NCI-H187 treated with DMSO at 0.1 percent for 48 hours (cell line): ENCODE data around the gene HARBI1.
"Not testable (repeated sequence)": the region's sequence is repeated elsewhere in the genome, so short reads cannot be mapped to it uniquely, and the experiment has no call there.

Experiments used
- DNase-seq: peaks from one replicate; lab custom pipeline; 2025; lab: John Stamatoyannopoulos, UW

The HARBI1 gene

DNA sequence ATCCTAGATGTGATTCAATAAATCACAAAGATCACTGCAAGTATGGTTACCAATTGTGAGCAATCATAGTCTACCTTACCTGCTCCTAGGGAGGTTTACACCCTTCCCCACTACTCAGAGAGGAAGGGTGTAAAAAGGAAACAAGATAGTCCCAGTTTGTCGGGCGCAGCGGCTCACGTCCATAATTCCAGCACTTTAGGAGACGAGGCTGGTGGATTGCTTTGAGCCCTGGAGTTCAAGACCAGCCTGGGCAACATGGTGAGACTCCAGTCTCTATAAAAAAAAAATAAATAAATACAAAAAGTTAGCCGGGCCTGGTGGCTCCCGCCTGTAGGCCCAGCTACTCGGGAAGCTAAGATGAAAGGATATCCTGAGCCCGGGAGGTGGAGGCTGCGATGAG, 22.2 kb downstream of the HARBI1 start:
- DNase-seq = no peak

DNA sequence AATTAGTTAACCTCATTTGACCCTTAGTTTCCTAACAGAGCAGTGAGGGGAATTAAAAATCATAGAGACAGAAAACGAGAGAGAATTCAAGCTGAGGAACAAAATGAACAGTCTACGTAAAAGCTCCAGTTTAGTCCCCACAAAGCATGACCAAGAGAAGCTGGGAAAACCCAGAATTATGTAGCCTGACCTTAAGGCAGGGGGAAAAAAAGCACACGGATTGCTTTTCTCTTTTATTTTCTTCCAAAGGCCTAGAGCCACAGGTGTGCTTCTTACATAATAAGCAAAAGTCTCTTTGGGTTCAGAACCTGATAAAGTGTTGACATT, 22.7 kb downstream of the HARBI1 start:
- no peak for DNase-seq

DNA sequence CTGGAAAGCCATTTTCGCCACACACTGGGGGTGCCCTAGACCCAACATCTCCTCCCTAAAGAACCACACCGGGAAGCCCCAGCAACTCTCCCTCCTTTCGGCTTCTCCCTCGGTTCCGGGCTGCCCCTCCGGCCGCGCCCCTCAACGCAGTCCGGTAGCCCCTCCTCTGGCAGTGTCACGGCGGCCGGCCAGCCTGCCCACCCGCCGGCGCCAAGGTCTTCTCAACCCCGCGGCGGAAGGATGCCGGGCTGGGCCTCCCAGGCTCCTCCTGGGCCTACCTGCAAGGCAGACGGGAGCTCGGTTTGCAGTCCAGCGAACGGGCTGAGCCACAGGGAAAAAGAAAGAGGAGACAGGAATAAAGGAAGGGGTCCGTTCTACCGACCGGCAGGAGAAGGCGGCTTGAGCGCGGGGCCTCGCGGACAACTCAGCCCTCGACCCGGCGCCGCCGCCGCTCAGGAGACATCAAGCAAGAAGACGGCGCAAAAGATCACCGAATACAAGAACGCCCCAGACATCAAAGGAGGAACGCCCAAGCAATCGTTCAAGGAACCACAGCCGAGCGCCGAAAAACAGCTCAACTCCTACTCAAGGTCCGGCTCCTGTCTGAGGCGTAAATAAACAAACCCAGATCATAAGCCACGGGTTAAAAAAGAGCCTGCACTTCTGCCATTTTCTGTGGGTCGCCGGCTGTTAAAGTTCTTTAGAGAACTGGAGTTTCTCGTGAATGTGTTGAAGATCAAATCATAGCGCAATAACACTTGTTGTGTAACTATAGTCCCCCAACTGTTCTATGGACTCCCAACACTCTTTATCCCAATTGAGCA, 23.3 kb downstream of the HARBI1 start, which contains the start of gene AMBRA1:
TSS of gene AMBRA1 (minus strand) at position 474 of the 824 bp plus-strand sequence. CDS start 45,643 bp downstream, outside the sequence.
- DNase-seq = peak; percentile 83

DNA sequence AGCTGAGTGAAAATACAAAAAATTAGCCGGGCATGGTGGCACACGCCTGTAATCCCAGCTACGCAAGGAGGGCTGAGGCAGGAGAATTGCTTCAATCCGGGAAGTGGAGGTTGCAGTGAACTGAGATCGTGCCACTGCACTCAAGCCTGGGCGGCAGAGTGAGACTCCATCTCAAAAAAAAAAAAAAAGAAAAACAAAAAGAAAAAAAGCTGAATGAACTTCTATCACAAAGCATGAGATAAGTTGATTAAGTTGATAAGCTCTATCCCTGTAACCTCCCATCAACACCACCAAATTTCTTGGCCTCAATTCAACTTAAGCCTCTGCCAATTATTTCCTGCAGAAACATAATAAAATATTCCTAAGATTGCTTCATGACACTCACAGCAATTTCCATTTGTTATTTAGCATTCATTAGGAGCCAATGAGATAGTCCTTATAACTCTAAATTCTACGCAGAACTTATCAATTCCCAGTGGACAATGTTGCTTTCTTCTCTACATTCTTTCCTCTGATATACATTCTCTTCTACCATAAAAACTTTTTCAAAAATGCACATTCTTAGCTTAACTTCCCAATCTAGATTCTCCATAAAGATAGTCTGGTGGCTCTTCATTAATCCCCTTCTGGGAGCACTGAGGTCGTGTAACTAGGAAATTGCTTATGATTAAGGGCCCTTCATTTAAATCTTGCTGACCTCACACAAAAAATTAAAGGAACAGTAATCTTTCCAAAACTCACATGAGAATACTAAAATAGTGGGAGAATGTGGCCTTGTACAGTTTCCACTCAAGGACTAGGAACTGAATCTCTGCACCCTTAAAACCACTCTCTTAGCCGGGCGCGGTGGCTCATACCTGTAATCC, 26.1 kb downstream of the HARBI1 start:
- DNase-seq = no peak

DNA sequence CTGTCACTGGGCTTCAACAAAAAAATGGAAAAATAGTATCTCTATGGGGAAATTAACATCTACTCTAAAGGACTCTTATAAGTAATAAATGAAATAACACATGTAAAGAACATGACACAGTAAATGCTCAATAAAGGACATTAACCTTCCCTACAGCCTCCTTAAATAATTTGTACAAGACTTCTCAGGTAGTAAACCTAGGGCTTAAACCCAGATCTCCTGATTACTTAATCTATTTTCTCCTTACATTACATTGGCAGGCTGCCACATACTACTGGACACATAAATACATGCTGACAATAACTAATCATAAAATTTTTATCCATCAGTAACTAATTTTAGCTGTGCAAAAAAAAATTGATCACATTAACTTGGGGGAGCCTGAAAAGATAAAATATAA, 28.1 kb downstream of the HARBI1 start:
- no peak for DNase-seq

DNA sequence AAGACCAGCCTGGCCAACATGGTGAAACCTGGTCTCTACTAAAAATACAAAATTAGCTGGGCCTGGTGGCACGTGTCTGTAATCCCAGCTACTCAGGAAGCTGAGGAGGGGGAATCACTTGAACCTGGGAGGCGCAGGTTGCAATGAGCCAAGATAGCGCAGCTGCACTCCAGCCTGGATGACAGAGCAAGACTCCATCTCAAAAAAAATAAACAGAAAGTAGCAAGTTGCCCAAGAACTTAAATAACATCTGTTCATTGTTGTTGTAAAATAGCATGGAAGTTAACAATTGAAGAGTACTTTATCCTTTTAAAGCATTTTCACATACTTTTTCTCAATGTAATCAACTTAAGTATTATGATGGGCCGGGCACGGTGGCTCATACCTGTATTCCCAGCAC, 28.9 kb downstream of the HARBI1 start:
- no peak for DNase-seq

DNA sequence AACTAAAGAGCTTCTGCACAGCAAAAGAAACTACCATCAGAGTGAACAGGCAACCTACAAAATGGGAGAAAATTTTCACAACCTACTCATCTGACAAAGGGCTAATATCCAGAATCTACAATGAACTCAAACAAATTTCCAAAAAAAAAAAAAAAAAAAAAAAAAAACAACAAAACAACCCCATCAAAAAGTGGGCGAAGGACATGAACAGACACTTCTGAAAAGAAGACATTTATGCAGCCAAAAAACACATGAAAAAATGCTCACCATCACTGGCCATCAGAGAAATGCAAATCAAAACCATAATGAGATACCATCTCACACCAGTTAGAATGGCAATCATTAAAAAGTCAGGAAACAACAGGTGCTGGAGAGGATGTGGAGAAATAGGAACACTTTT, 33.5 kb downstream of the HARBI1 start:
- not testable (repeated sequence) for DNase-seq

DNA sequence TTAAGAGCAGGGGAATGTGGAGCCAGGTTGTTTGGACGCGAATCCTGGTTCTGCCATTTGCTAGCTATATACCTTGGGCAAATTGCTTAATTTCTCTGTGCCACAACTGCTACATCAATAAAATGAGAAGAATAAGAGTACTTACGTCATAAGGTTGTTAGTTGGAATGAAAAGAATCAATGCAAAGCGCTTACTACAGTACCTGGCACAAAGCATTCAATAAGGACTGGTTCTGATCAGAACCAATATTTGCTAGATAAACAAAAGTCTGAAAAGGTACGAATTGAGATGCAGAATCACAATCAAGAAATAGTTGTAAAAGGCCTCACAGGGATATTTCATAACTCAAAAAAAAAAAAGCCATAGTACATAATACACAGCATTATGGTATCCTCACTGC, 34.4 kb downstream of the HARBI1 start:
- no peak for DNase-seq

DNA sequence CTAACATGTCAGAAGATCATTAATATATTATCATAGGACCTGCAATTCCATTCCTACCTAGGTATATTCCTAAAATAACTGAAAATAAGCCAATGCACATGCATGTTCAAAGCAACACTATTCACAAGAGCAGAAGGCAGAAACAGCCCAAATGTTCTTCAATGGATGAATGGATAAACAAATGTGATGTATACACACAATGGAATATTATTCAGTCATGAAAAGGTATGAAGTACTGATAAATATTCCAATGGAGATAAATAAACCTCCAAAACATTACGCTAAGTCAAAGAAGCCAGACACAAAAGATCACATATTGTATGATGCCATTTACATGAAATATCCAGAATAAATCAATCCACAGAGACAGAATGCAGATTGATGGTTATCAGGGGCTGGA, 40.0 kb downstream of the HARBI1 start:
- DNase-seq = no peak

DNA sequence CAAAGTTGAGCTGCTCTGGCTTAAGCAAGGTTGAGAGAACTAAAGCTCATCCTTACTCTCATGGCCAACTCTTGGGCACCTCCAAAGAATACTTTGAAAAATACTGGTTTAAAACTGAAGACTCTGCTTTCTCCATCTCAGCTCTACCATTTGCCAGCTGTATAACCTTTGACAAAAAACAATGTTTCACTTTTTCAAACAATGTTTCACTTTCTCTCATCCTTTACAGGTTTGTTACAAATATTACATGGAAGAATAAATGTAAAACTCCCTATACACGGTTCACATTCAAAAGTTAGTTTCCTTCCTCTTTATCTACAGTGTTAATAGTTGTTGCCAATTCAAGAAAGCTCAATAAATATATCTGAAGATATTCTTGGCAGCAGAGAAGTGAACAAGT, 42.4 kb downstream of the HARBI1 start:
- DNase-seq = no peak

DNA sequence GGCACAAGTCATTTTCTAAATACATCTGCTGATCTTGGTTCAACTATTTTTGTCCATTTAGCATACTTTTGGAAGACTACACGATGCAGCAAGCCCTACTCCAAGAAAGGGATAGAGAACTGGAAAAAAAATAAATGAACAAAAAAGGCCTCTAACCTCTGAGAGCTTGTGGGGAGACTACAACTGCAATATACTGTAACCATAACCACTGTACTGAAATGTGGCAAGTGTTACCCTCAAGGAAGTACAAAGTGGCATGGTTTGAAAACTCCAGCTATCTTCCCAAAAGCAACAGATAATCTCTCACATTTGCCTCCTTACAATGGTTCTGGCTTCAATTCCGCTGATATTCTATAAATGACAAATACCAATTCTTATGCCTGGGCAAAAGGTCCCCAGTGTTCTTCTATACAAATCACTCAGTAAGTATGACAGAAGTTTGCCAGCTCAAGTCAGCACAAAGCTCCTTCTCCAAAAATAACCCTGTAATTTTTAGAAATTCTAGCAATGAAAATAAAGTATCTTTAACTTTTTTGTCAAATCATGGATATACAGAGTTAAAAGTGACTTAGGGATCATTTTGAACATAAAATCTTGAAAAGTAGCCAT, 46.1 kb downstream of the HARBI1 start:
- no peak for DNase-seq

DNA sequence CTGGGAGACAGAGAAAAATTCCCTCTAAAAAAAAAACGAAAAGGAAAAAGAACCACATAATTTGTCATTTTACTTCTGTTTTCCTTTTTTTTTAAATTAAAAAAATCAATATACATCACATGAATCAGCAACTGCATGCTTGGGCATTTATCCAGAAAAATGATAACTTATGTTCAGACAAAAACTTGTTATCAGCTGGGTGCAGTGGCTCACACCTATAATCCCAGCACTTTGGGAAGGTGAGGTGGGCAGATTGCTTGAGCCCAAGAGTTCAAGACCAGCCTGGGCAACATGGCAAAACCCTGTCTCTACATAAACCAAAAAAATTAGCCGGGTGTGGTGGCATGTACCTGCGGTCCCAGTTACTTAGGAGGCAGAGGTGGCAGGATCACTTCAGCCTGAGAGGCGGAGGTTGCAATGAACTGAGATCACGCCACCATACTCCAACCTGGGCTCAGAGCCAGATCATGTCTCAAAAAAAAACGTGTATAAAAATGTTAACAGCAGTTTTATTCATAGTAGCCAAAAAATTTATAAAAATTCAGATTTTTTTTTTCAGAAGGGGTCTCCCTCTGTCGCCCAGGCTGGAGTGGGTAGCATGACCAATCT, 51.7 kb downstream of the HARBI1 start:
- DNase-seq = no peak

DNA sequence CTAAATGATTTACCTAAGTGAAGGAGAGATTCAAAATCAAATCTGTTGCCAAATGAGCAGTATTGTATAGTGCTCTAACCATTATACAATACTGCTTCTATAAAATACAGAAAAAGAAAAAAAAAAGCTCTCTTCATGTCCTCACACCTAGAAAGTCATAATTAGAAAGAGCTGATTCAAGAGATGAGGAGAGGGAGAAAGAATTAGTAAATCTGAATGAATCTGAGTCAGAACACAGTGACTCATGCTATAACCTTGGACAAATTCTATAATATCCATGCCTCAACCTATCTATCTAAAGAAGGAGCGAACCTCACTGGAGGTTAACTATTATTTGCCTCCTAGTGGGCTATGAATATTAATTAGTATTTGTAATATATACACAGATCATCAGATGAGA, 52.6 kb downstream of the HARBI1 start:
- DNase-seq = no peak

DNA sequence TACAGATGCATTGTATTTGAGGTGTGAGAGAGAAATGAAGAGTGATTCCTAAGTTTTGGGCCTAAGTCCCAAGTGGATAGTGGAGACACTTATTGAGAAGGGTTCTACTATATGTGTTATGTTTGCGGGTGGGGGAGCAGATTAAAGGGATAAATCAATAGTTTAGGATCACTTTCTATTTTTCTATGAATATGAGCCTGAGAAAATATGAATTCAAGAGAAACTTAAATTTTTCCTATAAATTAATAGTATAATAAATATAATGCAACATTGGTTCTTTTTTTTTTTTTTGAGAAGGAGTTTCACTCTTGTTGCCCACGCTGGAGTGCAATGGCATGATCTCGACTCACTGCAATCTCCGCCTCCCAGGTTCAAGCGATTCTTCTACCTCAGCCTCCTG, 54.5 kb downstream of the HARBI1 start:
- DNase-seq = no peak

DNA sequence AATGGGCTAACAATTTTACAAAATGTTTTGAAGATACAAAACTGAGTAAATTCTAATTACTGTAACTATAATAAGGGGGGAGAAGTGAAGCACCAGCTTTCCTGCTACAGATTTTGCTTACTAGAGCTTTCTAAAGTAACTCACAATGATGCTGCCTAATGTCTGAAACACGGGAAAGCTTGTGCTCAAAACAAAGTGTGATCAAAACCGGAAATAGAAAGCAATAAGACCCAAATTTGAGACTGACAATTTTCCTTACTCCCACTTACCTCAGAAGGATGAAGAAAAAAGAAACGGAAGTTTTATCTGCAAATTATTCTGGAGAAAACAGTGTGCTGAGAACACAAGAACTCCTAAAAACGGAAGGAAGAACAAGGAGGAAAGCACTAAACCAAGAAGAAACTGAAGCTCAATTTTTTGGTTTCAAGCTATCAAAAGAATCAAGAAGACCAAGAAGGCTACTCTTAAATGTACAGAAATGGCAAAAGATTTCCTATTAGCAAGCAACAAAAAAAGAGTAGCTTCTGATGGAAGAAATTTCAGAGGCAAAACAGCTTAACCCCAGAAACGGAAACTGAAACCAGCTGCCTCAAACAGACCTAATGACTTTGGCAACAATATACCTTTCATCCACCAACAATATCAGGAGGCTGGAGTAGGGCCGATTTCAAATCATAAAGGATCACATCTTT, 56.6 kb downstream of the HARBI1 start:
- no peak for DNase-seq

DNA sequence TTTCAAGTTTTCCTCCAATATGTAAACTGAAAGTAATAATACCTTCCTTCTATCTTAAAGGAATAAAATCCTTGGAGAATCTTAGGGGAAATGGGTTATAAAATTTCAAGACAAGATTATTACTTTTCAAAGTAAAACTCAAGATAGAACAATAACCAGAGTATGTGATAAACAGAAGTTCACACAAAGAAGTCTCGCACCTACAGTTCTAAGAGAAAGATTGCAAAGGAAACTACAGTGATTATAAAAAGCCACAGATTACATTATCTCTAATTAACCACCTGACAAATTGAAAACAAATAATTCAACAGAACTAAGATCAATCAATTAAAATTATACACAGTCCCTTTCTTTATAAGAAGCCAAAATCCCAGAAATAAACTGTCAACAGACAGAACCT, 57.2 kb downstream of the HARBI1 start:
- no peak for DNase-seq

DNA sequence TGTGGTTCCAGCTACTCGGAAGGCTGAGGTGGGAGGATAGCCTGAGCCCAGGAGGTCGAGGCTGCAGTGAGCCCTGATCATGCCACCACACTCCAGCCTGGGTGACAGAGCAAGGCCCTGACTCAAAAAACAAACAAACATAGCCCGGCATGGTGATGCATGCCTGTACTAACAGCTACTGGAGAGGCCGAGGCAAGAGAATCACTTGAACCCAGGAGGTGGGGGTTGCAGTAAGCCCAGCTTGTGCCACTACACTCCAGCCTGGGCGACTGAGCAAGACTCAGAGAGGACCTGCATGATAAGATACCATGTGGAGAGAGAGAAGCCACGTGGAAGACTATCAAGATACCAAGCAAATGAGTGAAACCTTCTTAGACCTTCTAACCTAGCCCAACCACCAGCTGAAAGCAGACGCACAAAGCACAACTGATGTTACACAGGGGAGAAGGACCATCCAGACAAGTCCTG, 59.3 kb downstream of the HARBI1 start:
- no peak for DNase-seq

DNA sequence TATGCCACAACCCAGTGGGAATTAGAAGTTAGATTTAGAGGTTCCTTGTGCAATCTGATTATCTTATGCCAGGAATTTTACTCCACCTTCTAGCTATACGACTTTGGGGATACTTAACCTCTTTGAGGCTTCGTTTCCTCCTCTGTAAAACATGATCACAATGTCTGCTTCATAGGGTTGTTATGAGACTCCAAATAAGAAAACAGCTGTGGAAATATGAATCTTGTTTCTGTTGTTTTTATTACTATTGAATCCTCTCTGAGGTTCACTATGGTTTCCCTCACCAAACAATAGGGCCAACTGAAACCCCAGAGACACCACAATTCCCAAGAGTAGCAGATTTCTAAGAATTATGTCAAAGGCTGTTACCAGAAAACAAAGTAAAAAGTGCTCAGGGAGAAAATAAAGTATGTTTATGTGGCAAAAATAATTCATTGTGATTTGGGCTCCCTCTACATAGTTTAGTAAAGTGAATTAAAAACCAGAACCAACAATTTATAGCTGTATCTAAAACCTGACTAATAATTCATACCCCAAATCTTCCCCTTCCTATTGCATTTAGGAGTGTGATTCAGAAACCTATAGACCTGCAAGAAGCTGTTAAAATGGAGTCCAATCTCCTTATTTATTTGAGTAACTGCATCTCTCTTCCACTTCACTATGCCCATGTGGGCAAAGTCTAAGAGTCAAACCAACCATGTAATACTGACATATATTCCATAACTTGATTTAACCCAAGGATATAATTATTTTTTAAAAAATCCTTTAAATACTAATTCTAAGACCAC, 61.6 kb downstream of the HARBI1 start:
- DNase-seq = no peak

DNA sequence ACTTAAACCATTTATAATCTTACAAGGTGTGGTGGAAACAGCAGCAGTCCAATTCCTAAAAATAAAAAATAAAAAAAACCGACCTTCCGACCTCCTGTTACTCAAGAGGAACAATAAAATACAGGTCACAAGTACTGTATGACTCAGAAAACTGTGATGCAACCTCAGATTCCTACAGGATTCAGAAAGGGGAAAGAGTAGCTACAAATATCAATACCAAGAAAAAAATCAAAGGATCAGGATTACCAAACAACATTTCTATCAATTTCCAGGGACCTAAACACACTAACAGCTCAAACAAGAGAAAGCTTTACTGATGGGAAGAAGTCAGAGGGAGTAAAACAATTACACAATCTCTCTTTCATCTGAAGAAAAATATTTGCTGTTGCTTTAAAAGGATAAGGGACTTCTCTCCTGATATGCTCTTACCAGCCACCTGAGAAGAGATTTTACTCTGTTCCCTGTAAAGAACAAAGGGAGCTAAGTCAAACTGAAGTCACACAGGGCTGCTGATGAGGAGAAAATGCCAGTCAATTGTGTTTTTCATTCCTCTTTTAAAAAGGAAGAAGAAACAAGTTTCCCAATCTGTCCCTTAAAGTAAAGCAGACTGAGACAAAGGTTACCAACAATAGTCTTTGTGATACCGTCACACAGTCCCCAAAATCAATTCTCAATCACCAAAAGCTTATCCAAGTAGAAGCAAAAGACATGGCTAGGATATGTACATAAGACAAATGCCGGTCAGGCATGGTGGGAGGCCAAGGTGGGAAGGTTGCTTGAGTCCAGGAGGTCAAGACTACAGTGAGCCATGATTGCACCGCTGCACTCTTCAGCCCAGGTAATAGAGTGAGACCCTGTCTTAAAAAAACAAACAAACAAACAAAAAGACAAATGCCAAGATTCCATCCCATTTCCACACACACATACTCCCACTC, 62.5 kb downstream of the HARBI1 start:
- no peak for DNase-seq

DNA sequence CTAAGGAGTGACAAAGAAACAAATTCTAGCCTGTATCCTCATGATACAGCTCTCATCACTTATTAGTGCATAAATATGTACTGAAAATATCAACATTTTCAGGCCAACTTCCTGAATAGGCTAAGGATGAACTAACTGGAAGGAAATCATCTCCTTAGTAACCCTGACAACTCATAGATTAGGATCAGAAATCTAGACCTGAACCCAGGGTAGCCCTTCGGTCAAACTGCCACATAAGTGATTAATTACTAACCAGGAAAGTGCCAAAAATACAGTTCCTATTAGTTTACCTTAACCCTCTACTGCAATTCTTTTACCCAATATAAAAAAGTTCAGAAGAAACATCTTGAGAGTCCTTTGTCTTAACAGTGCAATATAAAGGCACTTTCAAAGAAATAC, 63.2 kb downstream of the HARBI1 start:
- DNase-seq = no peak
